Lung (tissue), 12 donors: ENCODE measurements around the gene HMG20A. TPM values are rescaled to one million over a fixed set of nuclear protein-coding genes. Genes with fewer than 3 reads are reported as not detected.

Source experiments
- ATAC-seq: fragments of 200-7000 bp; cut with Tn5 transposase; one replicate; pipeline ENCODE4 v1.9.1; 2020; ENCODE audit warnings: moderate number of reproducible peaks; ENCODE audit not compliant: insufficient read depth, low FRiP score
- DNase-seq, 3 donors: peaks; one replicate each; pipeline ENCODE4 v3.0.0-alpha.2; 2013 to 2017
- H3K27ac ChIP-seq, 2 donors: one replicate each; pipeline ENCODE4 v1.5.1; 2013; ENCODE audit warnings: mild to moderate bottlenecking in 2 of 2, moderate library complexity in 2 of 2, control low read depth in 1 of 2, inconsistent platforms in 1 of 2, low read depth in 1 of 2, low read length in 1 of 2
- H3K27me3 ChIP-seq, 3 donors: one replicate each; pipeline ENCODE4 v1.5.1; 2013; ENCODE audit warnings: low read length in 2 of 3; ENCODE audit not compliant: control insufficient read depth in 3 of 3, insufficient read depth in 3 of 3
- H3K36me3 ChIP-seq, 4 donors: one replicate each; pipeline ENCODE4 v1.5.1; 2013; ENCODE audit warnings: low read length in 4 of 4, mild to moderate bottlenecking in 1 of 4, moderate library complexity in 1 of 4; ENCODE audit not compliant: control insufficient read depth in 4 of 4, insufficient read depth in 4 of 4
- H3K4me1 ChIP-seq, 5 donors: one replicate each; pipeline ENCODE4 v1.5.1; 2013; ENCODE audit warnings: low read length in 5 of 5, mild to moderate bottlenecking in 2 of 5, moderate library complexity in 1 of 5; ENCODE audit not compliant: control insufficient read depth in 5 of 5, insufficient read depth in 5 of 5
- H3K4me3 ChIP-seq: one replicate; pipeline ENCODE4 v1.5.1; 2013; ENCODE audit warnings: mild to moderate bottlenecking, control low read depth, moderate library complexity
- H3K9ac ChIP-seq, 2 donors: one replicate each; pipeline ENCODE4 v1.5.1; 2013; ENCODE audit warnings: low read length in 2 of 2, control low read depth in 1 of 2; ENCODE audit not compliant: insufficient read depth in 1 of 2
- H3K9me3 ChIP-seq, 4 donors: one replicate each; pipeline ENCODE4 v1.5.1; 2013; ENCODE audit warnings: low read length in 3 of 4, mild to moderate bottlenecking in 1 of 4, moderate library complexity in 1 of 4; ENCODE audit not compliant: control insufficient read depth in 4 of 4, insufficient read depth in 3 of 4
- WGBS, 2 donors: extraction: QIAGEN DNeasy Blood & Tissue Kit; methylation state at CpG; one replicate each; pipeline ENCODE4 v1.1.7; 2013; 5-methylcytosine and 5-hydroxymethylcytosine counted together
- polyA plus RNA-seq, 2 donors: library from polyadenylated mRNA; stranded (reverse); fragments of 200-250 nt; gene quantifications; one replicate each; pipeline ENCODE4 v1.2.1, GENCODE V29; 2013
- total RNA-seq, 2 donors: library from RNA; depleted of rRNA in 1 of 2; stranded (reverse); fragments of >200 nt in 1 of 2; gene quantifications; one replicate each; pipeline ENCODE4 v1.2.1, GENCODE V29; 2014 to 2021
- TF ChIP-seq, protein P1 (sequence below): IDR thresholded peaks from 2 replicates; pipeline ENCODE4 v1.5.1; 2012; ENCODE audit warnings: mild to moderate bottlenecking; ENCODE audit errors: control extremely low read depth, extremely low read depth
- donor health status: control.
- donor health status: control.
- donor health status: Bipolar disorder and iron deficiency.
- donor health status: healthy.
- donor health status: DM: yes; HTN: yes; CAD: no.

Gene HMG20A
- total and polyA plus RNA-seq, 4 donors, result 12.7 to 63.9 (median 23.4) TPM

DNA sequence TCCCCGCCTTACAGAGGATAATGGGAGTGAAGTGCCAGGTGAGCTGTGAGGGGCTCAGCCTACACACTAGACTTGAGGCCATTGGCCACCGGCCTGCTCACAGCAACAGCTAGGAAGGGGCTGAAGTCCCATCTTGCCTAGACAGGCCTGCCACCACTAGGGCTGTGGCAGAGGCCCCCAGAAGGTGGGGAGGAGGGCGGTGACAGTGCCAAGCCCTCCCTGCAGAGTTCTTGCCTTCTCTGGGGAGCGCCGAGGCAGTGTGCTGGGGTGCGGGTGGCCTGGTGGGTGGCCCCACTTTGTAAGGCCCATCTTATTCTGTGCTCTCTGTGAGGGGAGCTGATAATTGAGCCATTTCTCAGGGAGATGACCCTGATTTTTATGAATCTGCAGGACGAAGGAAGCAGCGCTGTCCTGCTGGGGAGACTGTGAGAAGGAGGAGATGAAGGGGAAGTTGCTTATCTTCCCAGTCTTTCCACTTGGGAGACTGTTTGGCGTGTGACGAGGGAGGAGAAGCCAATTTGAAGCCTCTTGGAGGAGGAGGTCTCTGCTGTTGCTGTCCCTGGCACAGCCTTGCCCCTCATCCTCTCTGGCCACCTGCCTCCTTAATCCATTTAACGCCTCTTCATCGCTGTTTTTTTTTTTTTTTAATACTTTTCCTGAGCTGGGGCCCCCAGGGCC, 107.7 kb downstream of the HMG20A start:
- TF ChIP-seq, protein P1, sequence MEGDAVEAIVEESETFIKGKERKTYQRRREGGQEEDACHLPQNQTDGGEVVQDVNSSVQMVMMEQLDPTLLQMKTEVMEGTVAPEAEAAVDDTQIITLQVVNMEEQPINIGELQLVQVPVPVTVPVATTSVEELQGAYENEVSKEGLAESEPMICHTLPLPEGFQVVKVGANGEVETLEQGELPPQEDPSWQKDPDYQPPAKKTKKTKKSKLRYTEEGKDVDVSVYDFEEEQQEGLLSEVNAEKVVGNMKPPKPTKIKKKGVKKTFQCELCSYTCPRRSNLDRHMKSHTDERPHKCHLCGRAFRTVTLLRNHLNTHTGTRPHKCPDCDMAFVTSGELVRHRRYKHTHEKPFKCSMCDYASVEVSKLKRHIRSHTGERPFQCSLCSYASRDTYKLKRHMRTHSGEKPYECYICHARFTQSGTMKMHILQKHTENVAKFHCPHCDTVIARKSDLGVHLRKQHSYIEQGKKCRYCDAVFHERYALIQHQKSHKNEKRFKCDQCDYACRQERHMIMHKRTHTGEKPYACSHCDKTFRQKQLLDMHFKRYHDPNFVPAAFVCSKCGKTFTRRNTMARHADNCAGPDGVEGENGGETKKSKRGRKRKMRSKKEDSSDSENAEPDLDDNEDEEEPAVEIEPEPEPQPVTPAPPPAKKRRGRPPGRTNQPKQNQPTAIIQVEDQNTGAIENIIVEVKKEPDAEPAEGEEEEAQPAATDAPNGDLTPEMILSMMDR, result no peak
- no peaks in the 10 kb centered on the region for H3K27me3 ChIP-seq
- peaks cover 4 to 55% (median 15%) of the 10 kb centered on the region in 5 donors for H3K4me1 ChIP-seq
- no peaks in the 10 kb centered on the region for H3K36me3 ChIP-seq
- no peak overlapping the region for H3K9ac ChIP-seq
- H3K4me3 ChIP-seq, result no peak overlapping the region
- WGBS, 2 donors, result 88 to 92% methylated on average over 12 of the region's 12 CpGs
- no peaks in the 10 kb centered on the region for H3K9me3 ChIP-seq
- peak in 1 of 3 donors; percentile 17 for DNase-seq
- H3K27ac ChIP-seq, result no peak overlapping the region
- no peak for ATAC-seq

DNA sequence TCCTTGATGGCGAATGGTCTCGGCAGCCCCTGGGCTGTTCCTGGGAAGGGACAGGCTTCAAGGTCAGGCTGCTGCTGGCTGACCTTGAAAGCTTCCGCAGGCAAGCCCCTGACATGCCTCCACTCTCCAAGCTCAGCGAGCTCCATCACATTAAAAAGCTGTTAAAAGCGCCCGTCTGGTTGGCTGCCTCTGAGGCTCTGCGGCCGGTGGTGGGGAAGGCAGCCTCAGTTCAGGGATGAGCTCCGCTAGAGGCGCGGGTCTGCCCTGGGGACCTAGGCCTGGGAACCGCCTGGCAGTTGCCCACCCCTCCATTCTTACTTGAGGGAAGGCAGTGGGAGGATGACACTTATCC, 108.3 kb downstream of the HMG20A start:
- Histone ChIP-seq H3K27ac (no peak overlapping the region), H3K4me1 (peaks cover 4 to 60% (median 15%) of the 10 kb centered on the region in 5 donors), H3K9ac (no peak overlapping the region), H3K27me3 (no peaks in the 10 kb centered on the region), H3K4me3 (no peak overlapping the region), H3K36me3 (no peaks in the 10 kb centered on the region), H3K9me3 (no peaks in the 10 kb centered on the region)
- TF ChIP-seq, protein P1, result no peak
- ATAC-seq, result no peak
- 84 to 89% methylated on average over 12 of the region's 12 CpGs for WGBS, 2 donors
- DNase-seq, result peak; percentile 75 to 85 (median 76)

DNA sequence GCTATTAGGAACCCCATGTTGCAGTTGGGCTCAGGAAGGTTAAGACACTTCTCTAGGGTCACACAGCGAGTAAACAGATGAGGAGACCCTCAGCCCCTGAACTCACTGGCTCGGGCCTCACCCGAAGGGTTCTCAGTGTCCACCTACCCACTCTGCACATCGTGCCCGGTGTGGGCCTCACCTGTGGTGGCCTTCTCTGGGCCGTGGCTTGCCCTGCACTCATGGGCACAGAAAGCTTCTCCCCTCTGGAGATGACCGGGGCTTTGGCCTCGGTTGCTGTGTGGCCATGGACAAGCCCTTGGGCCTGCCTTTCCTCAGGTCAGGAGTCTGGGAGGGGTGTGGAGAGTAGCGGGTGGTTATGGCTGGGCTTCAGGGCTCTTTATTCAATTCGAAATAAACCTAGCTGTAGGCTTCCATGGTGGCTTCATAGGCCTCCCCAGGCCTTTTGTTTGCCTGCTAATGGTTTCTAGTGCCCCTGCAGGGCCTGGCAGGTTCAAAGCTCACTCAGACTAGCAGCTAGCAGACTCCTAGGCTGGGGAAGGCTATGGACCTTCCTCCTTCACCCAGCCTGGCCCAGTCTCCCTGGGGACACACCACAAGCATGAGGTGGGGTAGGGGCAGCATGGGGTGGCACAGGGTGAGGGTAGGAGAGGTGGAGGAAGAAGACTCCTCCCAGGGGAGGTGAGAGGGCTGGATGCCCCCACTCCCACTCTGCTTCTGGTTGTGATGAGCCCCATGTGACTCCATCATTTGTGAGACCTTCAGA, 108.9 kb downstream of the HMG20A start:
- Histone ChIP-seq H3K4me1 (peaks cover 4 to 66% (median 20%) of the 10 kb centered on the region in 5 donors), H3K9ac (no peak overlapping the region), H3K27me3 (no peaks in the 10 kb centered on the region), H3K9me3 (no peaks in the 10 kb centered on the region), H3K4me3 (no peak overlapping the region), H3K27ac (no peak overlapping the region), H3K36me3 (no peaks in the 10 kb centered on the region)
- DNase-seq, result peak in 1 of 3 donors; percentile 2
- TF ChIP-seq, protein P1, result no peak
- no peak for ATAC-seq
- 96 to 98% methylated on average over 10 of the region's 10 CpGs for WGBS, 2 donors
